HUES64 (cell line): ENCODE results near the gene EXOC6B.

Source experiments
- H3K27ac ChIP-seq: 2 replicates; pipeline ENCODE4 v1.7.0; 2013; ENCODE audit warnings: low read depth, low read length, inconsistent platforms
- H3K27me3 ChIP-seq: 2 replicates; pipeline ENCODE4 v1.6.1; 2013; ENCODE audit warnings: mild to moderate bottlenecking, low read length; ENCODE audit not compliant: insufficient read depth
- H3K36me3 ChIP-seq: 2 replicates; pipeline ENCODE4 v1.6.1; 2013; ENCODE audit warnings: mild to moderate bottlenecking, low read length; ENCODE audit not compliant: insufficient read depth
- H3K4me1 ChIP-seq: 2 replicates; pipeline ENCODE4 v1.6.1; 2013; ENCODE audit warnings: mild to moderate bottlenecking, low read length, moderate library complexity; ENCODE audit not compliant: insufficient read depth
- H3K4me3 ChIP-seq: 2 replicates; pipeline ENCODE4 v1.5.1; 2013; ENCODE audit warnings: mild to moderate bottlenecking, low read length, moderate library complexity
- H3K9ac ChIP-seq: 2 replicates; pipeline ENCODE4 v1.6.1; 2013; ENCODE audit warnings: mild to moderate bottlenecking, low read depth, low read length
- H3K9me3 ChIP-seq: 2 replicates; pipeline ENCODE4 v1.6.1; 2013; ENCODE audit warnings: low read depth, low read length; ENCODE audit not compliant: insufficient read depth
- WGBS: fragments of 150-250, 120-280 bp; methylation state at CpG from one replicate; pipeline ENCODE4 v1.1.7; 2013; ENCODE audit warnings: missing lambda C conversion rate; 5-methylcytosine and 5-hydroxymethylcytosine counted together

The EXOC6B gene

GRCh38 chr2:72350852-72351251 is 475.0 kb downstream of the EXOC6B start:
- Histone ChIP-seq H3K4me3 (no peak overlapping the region), H3K4me1 (peaks cover 26% of the 10 kb centered on the region), H3K27me3 (no peaks in the 10 kb centered on the region), H3K9me3 (0 out of 2 replicates have a peak, but pooled peaks cover 2% of the 10 kb centered on the region), H3K36me3 (no peaks in the 10 kb centered on the region), H3K27ac (peak overlapping the region; percentile 15; the same call in 1 of the 2 replicates), H3K9ac (0 out of 2 replicates have a peak overlapping the region, but pooled peaks have one; percentile 14)
- 47% methylated on average over 1 of the region's 2 CpGs for WGBS

GRCh38 chr2:72349016-72349415 is 476.8 kb downstream of the EXOC6B start:
- WGBS: 93% methylated on average over 3 of the region's 3 CpGs
- no peaks in the 10 kb centered on the region for H3K27me3 ChIP-seq
- H3K4me1 ChIP-seq: peaks cover 26% of the 10 kb centered on the region
- no peak overlapping the region for H3K9ac ChIP-seq
- H3K9me3 ChIP-seq: peaks cover 10% of the 10 kb centered on the region; the same call in 1 of the 2 replicates
- no peak overlapping the region for H3K4me3 ChIP-seq
- H3K36me3 ChIP-seq: no peaks in the 10 kb centered on the region
- no peak overlapping the region for H3K27ac ChIP-seq

- Histone ChIP-seq H3K4me3 (no peak overlapping the region), H3K9me3 (peaks cover 15% of the 10 kb centered on the region; the same call in 1 of the 2 replicates), H3K27me3 (no peaks in the 10 kb centered on the region), H3K4me1 (peaks cover 24% of the 10 kb centered on the region), H3K36me3 (no peaks in the 10 kb centered on the region), H3K9ac (no peak overlapping the region), H3K27ac (no peak overlapping the region)
- WGBS: 100% methylated on average over 1 of the region's 1 CpG
Measured at GRCh38 chr2:72347081-72347480, 478.8 kb downstream of the EXOC6B start.

- Histone ChIP-seq H3K36me3 (no peaks in the 10 kb centered on the region), H3K27me3 (no peaks in the 10 kb centered on the region), H3K4me3 (no peak overlapping the region), H3K27ac (no peak overlapping the region), H3K4me1 (no peaks in the 10 kb centered on the region), H3K9me3 (peaks cover 12% of the 10 kb centered on the region; the same call in 1 of the 2 replicates), H3K9ac (no peak overlapping the region)
- WGBS: 100% methylated on average over 1 of the region's 1 CpG
Measured at GRCh38 chr2:72341639-72342038, 484.2 kb downstream of the EXOC6B start.

GRCh38 chr2:72340665-72341064 is 485.2 kb downstream of the EXOC6B start:
- 83% methylated on average over 4 of the region's 4 CpGs for WGBS

GRCh38 chr2:72338076-72338475 is 487.8 kb downstream of the EXOC6B start:
- WGBS: no CpG with 5 or more reads among the region's 1 CpG
- Histone ChIP-seq H3K9ac (no peak overlapping the region), H3K27ac (no peak overlapping the region), H3K36me3 (no peaks in the 10 kb centered on the region), H3K4me1 (no peaks in the 10 kb centered on the region), H3K27me3 (no peaks in the 10 kb centered on the region), H3K4me3 (no peak overlapping the region), H3K9me3 (no peaks in the 10 kb centered on the region)

More at GRCh38 chr2:72340665-72341064, 485.2 kb downstream of the EXOC6B start:
- H3K4me1 ChIP-seq: no peaks in the 10 kb centered on the region
- no peak overlapping the region for H3K4me3 ChIP-seq
- H3K27ac ChIP-seq: no peak overlapping the region
- H3K27me3 ChIP-seq: no peaks in the 10 kb centered on the region
- no peak overlapping the region for H3K9ac ChIP-seq
- no peaks in the 10 kb centered on the region for H3K36me3 ChIP-seq
- peaks cover 12% of the 10 kb centered on the region; the same call in 1 of the 2 replicates for H3K9me3 ChIP-seq

- Histone ChIP-seq H3K9ac (no peak overlapping the region), H3K9me3 (no peaks in the 10 kb centered on the region), H3K27ac (no peak overlapping the region), H3K36me3 (no peaks in the 10 kb centered on the region), H3K4me1 (0 out of 2 replicates have a peak, but pooled peaks cover 5% of the 10 kb centered on the region), H3K4me3 (no peak overlapping the region), H3K27me3 (no peaks in the 10 kb centered on the region)
Measured at GRCh38 chr2:72332720-72333119, 493.1 kb downstream of the EXOC6B start.

- WGBS: 95% methylated on average over 1 of the region's 1 CpG
- Histone ChIP-seq H3K4me1 (0 out of 2 replicates have a peak, but pooled peaks cover 5% of the 10 kb centered on the region), H3K27ac (no peak overlapping the region), H3K27me3 (no peaks in the 10 kb centered on the region), H3K9ac (no peak overlapping the region), H3K4me3 (no peak overlapping the region), H3K36me3 (no peaks in the 10 kb centered on the region), H3K9me3 (no peaks in the 10 kb centered on the region)
Measured at GRCh38 chr2:72330652-72331051, 495.2 kb downstream of the EXOC6B start.

- Histone ChIP-seq H3K9ac (no peak overlapping the region), H3K4me1 (0 out of 2 replicates have a peak, but pooled peaks cover 5% of the 10 kb centered on the region), H3K27me3 (no peaks in the 10 kb centered on the region), H3K36me3 (no peaks in the 10 kb centered on the region), H3K27ac (no peak overlapping the region), H3K9me3 (no peaks in the 10 kb centered on the region), H3K4me3 (no peak overlapping the region)
- 97% methylated on average over 2 of the region's 3 CpGs for WGBS
Measured at GRCh38 chr2:72326759-72327158, 499.1 kb downstream of the EXOC6B start.

GRCh38 chr2:72325592-72326422 is 500.0 kb downstream of the EXOC6B start:
- Histone ChIP-seq H3K4me3 (no peak overlapping the region), H3K27me3 (no peaks in the 10 kb centered on the region), H3K36me3 (no peaks in the 10 kb centered on the region), H3K9me3 (no peaks in the 10 kb centered on the region), H3K4me1 (0 out of 2 replicates have a peak, but pooled peaks cover 3% of the 10 kb centered on the region), H3K9ac (no peak overlapping the region), H3K27ac (no peak overlapping the region)
- 86% methylated on average over 8 of the region's 8 CpGs for WGBS

GRCh38 chr2:72316774-72317173 is 509.1 kb downstream of the EXOC6B start:
- Histone ChIP-seq H3K9ac (no peak overlapping the region), H3K4me3 (no peak overlapping the region), H3K9me3 (no peaks in the 10 kb centered on the region), H3K36me3 (no peaks in the 10 kb centered on the region), H3K27me3 (no peaks in the 10 kb centered on the region), H3K27ac (no peak overlapping the region), H3K4me1 (no peaks in the 10 kb centered on the region)
